ENCODE data around the gene NAV2. TPM values are rescaled to one million over a fixed set of nuclear protein-coding genes. Genes with fewer than 3 reads are reported as not detected.
A peak's percentile ranks its signal among the peaks of the same experiment; 100 is the strongest.

The NAV2 gene
- total RNA-seq, 4 donors from 2014 or later = 9.6 to 40.0 (median 23.1) TPM

DNA sequence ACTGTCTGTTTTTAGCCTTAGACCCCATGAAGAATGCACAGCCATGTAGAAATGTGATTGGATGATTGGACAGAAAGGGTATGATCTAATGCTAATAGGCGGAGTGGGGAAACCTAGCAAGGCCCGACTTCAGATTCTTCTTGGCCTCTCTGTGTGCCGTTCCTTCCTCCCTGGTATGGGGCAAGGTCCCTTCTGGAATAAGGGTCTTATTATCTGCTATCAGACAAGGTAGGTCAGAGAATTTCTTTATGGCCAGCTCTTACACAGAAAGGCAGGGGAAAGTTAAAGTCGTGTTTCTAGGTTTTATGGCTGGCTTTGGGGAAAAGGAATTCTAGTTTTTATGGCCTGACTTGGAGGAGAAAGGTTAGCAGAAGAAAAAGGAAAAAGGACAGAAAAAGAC lies 417.0 kb downstream of the NAV2 start:
- in situ Hi-C loops (cut with MboI; ENCODE audit: low pct_ligation_motif_present in 1 of 4, low pct_unique_long_range_greater_than_20kb in 1 of 4, low sequenced_read_pairs in 3 of 4) = loop anchor here (5.0 to 25.0 kb wide), 6 partner anchors 165 to 483 kb away; no protein-coding TSS in a partner anchor
- 38 to 47% methylated on average over 2 to 4 of the region's 4 CpGs for WGBS, 2 donors (ENCODE audit: low coverage in 1 of 2)
- no peak for DNase-seq

DNA sequence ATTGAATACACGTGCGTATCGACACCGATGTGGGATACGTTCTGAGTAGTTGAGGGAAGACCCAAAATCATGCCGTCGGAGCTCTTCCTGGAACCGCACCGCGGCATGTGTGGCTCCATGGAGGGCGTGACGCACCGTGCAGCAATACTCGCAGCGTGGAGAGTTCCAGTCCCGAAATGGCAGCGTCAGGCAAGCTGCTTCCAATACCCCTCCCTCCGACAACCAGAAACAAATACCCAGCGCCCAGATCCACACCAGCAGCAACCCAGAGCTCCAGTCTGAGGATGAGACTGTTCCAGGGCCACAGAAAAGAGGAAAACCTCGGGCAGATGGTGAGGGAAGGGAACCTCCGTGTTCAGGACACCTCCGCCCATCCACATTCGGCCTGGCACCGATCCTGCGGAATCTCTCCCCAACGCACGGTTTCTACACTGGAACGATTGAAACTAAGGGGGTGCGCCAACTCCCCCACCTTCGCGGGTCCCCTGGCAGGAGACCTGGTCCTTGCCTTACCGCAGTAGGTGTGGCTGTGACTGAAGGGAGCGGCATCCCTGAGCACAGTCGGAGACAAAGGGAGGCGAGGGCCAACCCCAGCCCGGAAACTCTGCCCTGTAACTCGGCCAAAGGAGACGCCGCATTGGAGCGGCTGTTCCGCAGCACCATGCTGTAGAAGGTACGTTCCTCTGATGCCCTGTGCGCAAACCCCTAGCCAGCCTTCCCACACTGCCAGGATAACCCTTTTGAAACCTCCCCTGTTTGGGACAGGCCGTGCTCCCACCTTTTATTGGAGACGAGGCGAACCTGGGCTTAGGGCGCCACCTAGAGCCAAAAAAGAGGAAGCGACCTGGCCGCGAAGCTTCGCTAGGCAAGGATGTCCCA lies 419.4 kb downstream of the NAV2 start:
- no peak for TF ChIP-seq EP300 (IDR thresholded peaks at IDR 0.05; ENCODE audit: low read depth)
- TF ChIP-seq, protein P1, sequence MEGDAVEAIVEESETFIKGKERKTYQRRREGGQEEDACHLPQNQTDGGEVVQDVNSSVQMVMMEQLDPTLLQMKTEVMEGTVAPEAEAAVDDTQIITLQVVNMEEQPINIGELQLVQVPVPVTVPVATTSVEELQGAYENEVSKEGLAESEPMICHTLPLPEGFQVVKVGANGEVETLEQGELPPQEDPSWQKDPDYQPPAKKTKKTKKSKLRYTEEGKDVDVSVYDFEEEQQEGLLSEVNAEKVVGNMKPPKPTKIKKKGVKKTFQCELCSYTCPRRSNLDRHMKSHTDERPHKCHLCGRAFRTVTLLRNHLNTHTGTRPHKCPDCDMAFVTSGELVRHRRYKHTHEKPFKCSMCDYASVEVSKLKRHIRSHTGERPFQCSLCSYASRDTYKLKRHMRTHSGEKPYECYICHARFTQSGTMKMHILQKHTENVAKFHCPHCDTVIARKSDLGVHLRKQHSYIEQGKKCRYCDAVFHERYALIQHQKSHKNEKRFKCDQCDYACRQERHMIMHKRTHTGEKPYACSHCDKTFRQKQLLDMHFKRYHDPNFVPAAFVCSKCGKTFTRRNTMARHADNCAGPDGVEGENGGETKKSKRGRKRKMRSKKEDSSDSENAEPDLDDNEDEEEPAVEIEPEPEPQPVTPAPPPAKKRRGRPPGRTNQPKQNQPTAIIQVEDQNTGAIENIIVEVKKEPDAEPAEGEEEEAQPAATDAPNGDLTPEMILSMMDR (IDR thresholded peaks at IDR 0.05) = peak; percentile 81 to 85 (median 85)
- in situ Hi-C loops (cut with MboI; ENCODE audit: low pct_ligation_motif_present in 1 of 4, low pct_unique_long_range_greater_than_20kb in 1 of 4, low sequenced_read_pairs in 3 of 4) = loop anchor here in 2 of 4 donors (25.0 kb wide), 2 partner anchors 170 to 480 kb away; no protein-coding TSS in a partner anchor
- peak overlapping the region in 3 of 4 donors; percentile 30 to 47 (median 32) for H3K4me3 ChIP-seq
- 24% methylated on average over 51 of the region's 51 CpGs; no CpG with 5 or more reads in 1 of the 2 donors for WGBS, 2 donors (ENCODE audit: low coverage in 1 of 2)
- no peak overlapping the region for H3K27ac ChIP-seq
- peaks cover 0 to 23% (median 3%) of the 10 kb centered on the region in 4 donors for H3K4me1 ChIP-seq
- H3K9me3 ChIP-seq = no peaks in the 10 kb centered on the region
- H3K36me3 ChIP-seq = no peaks in the 10 kb centered on the region
- intact Hi-C loops (cut with DNase I; ENCODE audit: low total_unique reads) = loop anchor here (1.0 to 5.0 kb wide), 2 partner anchors 181 to 575 kb away; no protein-coding TSS in a partner anchor
- H3K27me3 ChIP-seq = peaks cover 13% of the 10 kb centered on the region
- peak; percentile 70 for DNase-seq

More for the DNA sequence above, 417.0 kb downstream of the NAV2 start:
- no peak overlapping the region for H3K4me3 ChIP-seq
- H3K4me1 ChIP-seq = peaks cover 0 to 23% (median 3%) of the 10 kb centered on the region in 4 donors
- no peaks in the 10 kb centered on the region for H3K9me3 ChIP-seq
- no peak overlapping the region for H3K27ac ChIP-seq
- no peaks in the 10 kb centered on the region for H3K36me3 ChIP-seq
- H3K27me3 ChIP-seq = peaks cover 13% of the 10 kb centered on the region
- TF ChIP-seq POLR2AphosphoS5 (IDR thresholded peaks at IDR 0.05) (no peak), EP300 (IDR thresholded peaks at IDR 0.05; ENCODE audit: low read depth) (no peak), POLR2A (IDR thresholded peaks at IDR 0.05) (no peak)
- TF ChIP-seq, protein P1 (IDR thresholded peaks at IDR 0.05) = no peak
- intact Hi-C loops (cut with DNase I; ENCODE audit: low total_unique reads) = loop anchor here (5.0 kb wide), 1 partner anchor 572 kb away; no protein-coding TSS in a partner anchor

DNA sequence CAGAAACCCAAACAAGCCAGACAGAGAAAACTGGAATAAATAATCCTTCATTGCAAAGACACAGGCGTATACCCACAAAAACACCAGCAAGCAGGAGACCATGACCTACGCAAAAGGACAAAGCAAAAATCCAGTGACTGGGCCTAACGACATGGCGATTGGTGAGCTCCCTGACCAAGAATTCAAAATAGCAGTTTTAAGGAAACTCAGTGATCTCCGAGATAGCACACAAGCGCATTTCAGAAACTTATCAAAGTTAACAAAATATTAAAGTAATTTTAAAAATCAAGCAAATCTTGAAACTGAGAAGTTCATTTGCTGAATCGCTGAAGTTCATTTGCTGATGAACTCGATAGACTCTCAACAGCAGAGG lies 420.0 kb downstream of the NAV2 start:
- in situ Hi-C loops (cut with MboI; ENCODE audit: low pct_ligation_motif_present in 1 of 4, low pct_unique_long_range_greater_than_20kb in 1 of 4, low sequenced_read_pairs in 3 of 4) (loop anchor here in 2 of 4 donors (25.0 kb wide), 2 partner anchors 170 to 480 kb away; no protein-coding TSS in a partner anchor), intact Hi-C loops (cut with DNase I; ENCODE audit: low total_unique reads) (loop anchor here (1.0 to 5.0 kb wide), 2 partner anchors 181 to 575 kb away; no protein-coding TSS in a partner anchor)
- 51 to 69% methylated on average over 3 to 8 of the region's 8 CpGs for WGBS, 2 donors (ENCODE audit: low coverage in 1 of 2)
- Histone ChIP-seq H3K4me1 (peaks cover 0 to 23% (median 3%) of the 10 kb centered on the region in 4 donors), H3K27me3 (peaks cover 13% of the 10 kb centered on the region), H3K36me3 (no peaks in the 10 kb centered on the region), H3K9me3 (no peaks in the 10 kb centered on the region), H3K27ac (no peak overlapping the region), H3K4me3 (peak overlapping the region in 3 of 4 donors; percentile 30 to 47 (median 32))
- no peak for TF ChIP-seq EP300 (IDR thresholded peaks at IDR 0.05; ENCODE audit: low read depth)
- TF ChIP-seq POLR2AphosphoS5 (IDR thresholded peaks at IDR 0.05) = no peak
- TF ChIP-seq POLR2A (IDR thresholded peaks at IDR 0.05) = no peak
- TF ChIP-seq, protein P1 (IDR thresholded peaks at IDR 0.05) = no peak
- no peak for DNase-seq

Data from transverse colon (tissue), 4 donors.